Endothelial cell of umbilical vein (primary cell): ENCODE measurements around the gene CCR9. TPM values are rescaled to one million over a fixed set of nuclear protein-coding genes. Genes with fewer than 3 reads are reported as not detected.

ENCODE experiments used
- BruUV-seq: library from RNA; stranded (reverse); fragments of 400-500 nt; replicated peaks from 2 replicates; lab custom pipeline; 2021; lab: Mats Ljungman, UMichigan
- CTCF ChIA-PET: fragments of 300-600, 350-600 bp; sonication (Branson Sonifier 250); formaldehyde crosslinking; loops from one replicate; lab custom pipeline; 2021; ENCODE audit warnings: antibody characterized with exemption, inconsistent platforms; lab: Charles Lee
- POLR2A ChIA-PET: fragments of 300-600, 350-600 bp; sonication (Branson Sonifier 250); formaldehyde crosslinking; loops from one replicate; lab custom pipeline; 2021; ENCODE audit warnings: antibody characterized with exemption, inconsistent platforms; lab: Charles Lee
- DNase-seq: peaks from one replicate; pipeline ENCODE4 v3.0.0-alpha.2; 2011; ENCODE audit warnings: low read depth, low spot score
- FAIRE-seq: peaks from 2 replicates; lab custom pipeline; 2011; peaks lifted over from hg19 to GRCh38; lab: Jason Lieb, UNC
- H2AFZ ChIP-seq: 2 replicates; pipeline ENCODE4 v1.6.0; 2012; ENCODE audit warnings: low read depth, low read length, control low read depth, inconsistent platforms
- H3K27ac ChIP-seq: 2 replicates; pipeline ENCODE4 v1.5.1; 2011; ENCODE audit warnings: low read depth, mild to moderate bottlenecking, control low read depth, low read length, moderate library complexity; ENCODE audit not compliant: insufficient read depth
- H3K27me3 ChIP-seq, 2 experiments: 2 replicates each; pipeline versions ENCODE4 v1.6.0 to v1.6.1; 2011; ENCODE audit warnings: low read length in 2 of 2, mixed read lengths in 1 of 2; ENCODE audit not compliant: control insufficient read depth in 2 of 2, insufficient read depth in 2 of 2
- H3K36me3 ChIP-seq, 2 experiments: 2 replicates in 1 of 2; 3 replicates in 1 of 2; pipeline ENCODE4 v1.5.1; 2011; ENCODE audit warnings: low read length in 2 of 2, mild to moderate bottlenecking in 1 of 2, moderate library complexity in 1 of 2; ENCODE audit not compliant: control insufficient read depth in 2 of 2, insufficient read depth in 2 of 2; ENCODE audit errors: extremely low read depth in 1 of 2
- H3K4me1 ChIP-seq: 3 replicates; pipeline ENCODE4 v1.5.1; 2011; ENCODE audit warnings: mild to moderate bottlenecking, low read length; ENCODE audit not compliant: control insufficient read depth, insufficient read depth; ENCODE audit errors: extremely low read depth
- H3K4me2 ChIP-seq: 2 replicates; pipeline ENCODE4 v1.6.1; 2011; ENCODE audit warnings: low read length, control low read depth, mixed read lengths; ENCODE audit not compliant: insufficient read depth
- H3K4me3 ChIP-seq, 3 experiments: fragments of 200-600 bp in 1 of 3; sonication (generic), shearing (Covaris generic) in 1 of 3; replicated peaks in 1 of 3; 2 replicates each; pipeline ENCODE4 v1.5.1; 2011 to 2016; ENCODE audit warnings: control low read depth in 3 of 3, low read length in 3 of 3, mild to moderate bottlenecking in 2 of 3, inconsistent platforms in 1 of 3, low read depth in 1 of 3, moderate library complexity in 1 of 3; ENCODE audit not compliant: insufficient read depth in 1 of 3
- H3K79me2 ChIP-seq: 2 replicates; pipeline ENCODE4 v1.6.0; 2012; ENCODE audit warnings: low read length, inconsistent platforms; ENCODE audit not compliant: control insufficient read depth, insufficient read depth
- H3K9ac ChIP-seq: replicated peaks from 2 replicates; pipeline ENCODE3; 2011; ENCODE audit warnings: low read length, control low read depth; ENCODE audit not compliant: insufficient read depth; ENCODE audit errors: extremely low read depth
- H3K9me1 ChIP-seq: replicated peaks from 3 replicates; pipeline ENCODE4 v1.6.0; 2011; ENCODE audit warnings: mild to moderate bottlenecking, low read length; ENCODE audit not compliant: control insufficient read depth, insufficient read depth; ENCODE audit errors: extremely low read depth
- H3K9me3 ChIP-seq: replicated peaks from 2 replicates; pipeline ENCODE4 v1.5.1; 2012; ENCODE audit warnings: low read length, inconsistent platforms; ENCODE audit not compliant: control insufficient read depth, insufficient read depth
- H4K20me1 ChIP-seq: replicated peaks from 2 replicates; pipeline ENCODE3; 2011; ENCODE audit warnings: mild to moderate bottlenecking, low read length; ENCODE audit not compliant: control insufficient read depth, insufficient read depth; ENCODE audit errors: extremely low read depth
- CTCF ChIP-seq, 2 donors: IDR thresholded peaks; 1 replicate in 1 of 2; 2 replicates in 1 of 2; pipeline ENCODE4 v1.5.1; 2011; ENCODE audit warnings: low read length in 2 of 2, mild to moderate bottlenecking in 2 of 2, moderate library complexity in 2 of 2, control low read depth in 1 of 2, inconsistent platforms in 1 of 2, low read depth in 1 of 2; ENCODE audit not compliant: insufficient read depth in 1 of 2; ENCODE audit errors: extremely low read depth in 1 of 2
- EZH2 ChIP-seq: IDR thresholded peaks from 2 replicates; pipeline ENCODE4 v1.6.1; 2012; ENCODE audit warnings: borderline replicate concordance, low read depth, mild to moderate bottlenecking, moderate library complexity, low read length, inconsistent platforms; ENCODE audit not compliant: severe bottlenecking
- FOS ChIP-seq: IDR thresholded peaks from 2 replicates; pipeline ENCODE4 v1.6.1; 2011; ENCODE audit warnings: mild to moderate bottlenecking, low read length, moderate library complexity, borderline replicate concordance; ENCODE audit not compliant: insufficient read depth
- GATA2 ChIP-seq: IDR thresholded peaks from 2 replicates; pipeline ENCODE4 v1.7.0; 2011; ENCODE audit warnings: low read depth, mild to moderate bottlenecking, moderate library complexity, mixed read lengths, low read length; ENCODE audit not compliant: insufficient read length, insufficient read depth
- JUN ChIP-seq: IDR thresholded peaks from 2 replicates; pipeline ENCODE4 v1.6.1; 2011; ENCODE audit warnings: borderline replicate concordance, low read depth; ENCODE audit not compliant: insufficient read length, insufficient read depth
- MYC ChIP-seq: IDR thresholded peaks from one replicate; pipeline ENCODE4 v1.6.1; 2011; ENCODE audit warnings: mild to moderate bottlenecking, low read depth, low read length
- POLR2A ChIP-seq: IDR thresholded peaks from 2 replicates; pipeline ENCODE4 v1.6.1; 2012; ENCODE audit warnings: low read depth, mild to moderate bottlenecking, control low read depth, low read length
- POLR2AphosphoS5 ChIP-seq: IDR thresholded peaks from 2 replicates; pipeline ENCODE4 v1.6.1; 2012; ENCODE audit warnings: low read depth, mild to moderate bottlenecking, control low read depth, low read length, moderate library complexity; ENCODE audit not compliant: insufficient read depth
- dilution Hi-C: fragments of 300-500 bp; cut with MboI; formaldehyde crosslinking; loops from one replicate; pipeline ENCODE4 v1.15.0; 2019; ENCODE audit warnings: low sequenced_read_pairs; ENCODE audit not compliant: extremely low pct_ligation_motif_present
- intact Hi-C: fragments of 100-400 bp; cut with micrococcal nuclease; formaldehyde crosslinking; loops from one replicate; pipeline ENCODE4 v1.10.0; 2022
- polyA plus RNA-seq, 4 experiments: library from polyadenylated mRNA; depleted of rRNA in 3 of 4; stranded (reverse) in 3 of 4; unstranded in 1 of 4; fragments of >200 nt; gene quantifications; 2 replicates each; pipeline versions ENCODE4 v1.2.1 to v1.2.3, GENCODE V29; 2011 to 2012; ENCODE audit warnings: missing spikeins in 1 of 4
- total RNA-seq: library from RNA; stranded (reverse); gene quantifications from 2 replicates; pipeline ENCODE4 v1.2.3, GENCODE V29; 2021
- TF ChIP-seq, protein P1 (sequence below): IDR thresholded peaks from 2 replicates; pipeline ENCODE4 v1.6.1; 2011; ENCODE audit not compliant: insufficient read depth, insufficient read length

The CCR9 gene
- total and polyA plus RNA-seq, 2 donors (not counting 3 experiments of a cell fraction or from before 2014, with no cell fraction given): not detected

DNA sequence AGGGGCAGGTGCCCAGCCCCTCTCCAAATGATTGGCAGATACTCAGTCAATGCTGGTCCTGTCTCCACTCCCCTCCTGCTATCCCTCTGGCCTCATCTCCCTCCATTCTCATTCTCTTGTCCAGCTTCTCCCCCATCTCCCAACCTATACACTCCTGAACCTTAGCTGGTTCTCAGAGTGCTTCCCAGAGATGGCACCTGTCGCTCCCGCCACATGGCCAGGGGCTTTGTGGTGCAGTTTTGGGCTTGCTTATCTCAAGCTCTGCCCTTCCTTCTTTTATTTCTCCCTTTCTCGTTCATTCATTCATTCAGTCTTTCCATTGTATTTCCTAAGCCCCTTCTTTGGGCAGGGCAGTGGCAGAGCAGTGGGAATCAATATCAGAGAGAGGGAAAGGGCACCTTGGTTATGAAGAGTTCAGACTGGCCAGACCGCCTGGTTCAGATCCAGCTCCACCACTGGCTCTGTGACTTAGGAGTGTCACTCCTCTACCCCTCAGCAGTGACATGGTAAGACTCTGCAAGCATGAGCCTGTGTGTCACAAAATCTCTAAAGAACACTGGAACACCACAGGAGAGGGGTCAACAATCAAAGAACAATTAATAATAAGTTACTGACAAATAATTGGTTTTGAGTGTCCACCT lies 36.7 kb downstream of the CCR9 start:
- no peaks in the 10 kb centered on the region for H3K9me1 ChIP-seq
- no peak overlapping the region for H2AFZ ChIP-seq
- ChIA-PET CTCF (interaction anchor here (1.0 kb wide), 1 partner anchor 883 kb away, joined by 3 read pairs; no protein-coding TSS in a partner anchor), POLR2A (no interaction called here)
- dilution Hi-C loops (no loop called here), intact Hi-C loops (no loop called here)
- TF ChIP-seq CTCF (IDR thresholded peaks at IDR 0.05; ENCODE audit: extremely low read depth in 1 of 2, insufficient read depth in 1 of 2, low read depth in 1 of 2, low read length in 2 of 2) (no peak), FOS (no peak), EZH2 (no peak), POLR2AphosphoS5 (no peak), GATA2 (no peak), MYC (no peak), POLR2A (no peak), JUN (no peak)
- TF ChIP-seq, protein P1, sequence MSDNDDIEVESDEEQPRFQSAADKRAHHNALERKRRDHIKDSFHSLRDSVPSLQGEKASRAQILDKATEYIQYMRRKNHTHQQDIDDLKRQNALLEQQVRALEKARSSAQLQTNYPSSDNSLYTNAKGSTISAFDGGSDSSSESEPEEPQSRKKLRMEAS: no peak
- DNase-seq (no peak), FAIRE-seq (no peak)
- H3K79me2 ChIP-seq: no peaks in the 10 kb centered on the region
- H3K27ac ChIP-seq: no peak overlapping the region
- H3K9me3 ChIP-seq: no peaks in the 10 kb centered on the region
- no peak overlapping the region for H3K4me2 ChIP-seq
- no peaks in the 10 kb centered on the region for H3K4me1 ChIP-seq
- no TSS peak for BruUV-seq
- no peaks in the 10 kb centered on the region for H3K27me3 ChIP-seq
- H3K4me3 ChIP-seq: no peak overlapping the region
- H3K36me3 ChIP-seq: peaks cover 0 to 23% of the 10 kb centered on the region in 2 experiments
- no peak overlapping the region for H3K9ac ChIP-seq
- H4K20me1 ChIP-seq: no peaks in the 10 kb centered on the region
